Measurements from ENCODE around the gene HCCS.

GRCh38 chrX:11151799-11152559 lies 40.8 kb downstream of the HCCS start:
- TF ChIP-seq CTCF (IDR thresholded peaks at IDR 0.05; ENCODE audit: insufficient read depth, low read depth, low read length) (no peak), EZH2 (IDR thresholded peaks at IDR 0.05; ENCODE audit: insufficient read depth, low read length) (no peak)

Data from astrocyte (in vitro differentiated cells and primary cell).